GM12864 (cell line): ENCODE data around the gene PKLR.

Experiments used
- DNase-seq: peaks from one replicate; pipeline ENCODE4 v3.0.0-alpha.2; 2011; ENCODE audit warnings: low read depth
- H3K4me3 ChIP-seq: 2 replicates; pipeline ENCODE4 v1.5.1; 2011; ENCODE audit warnings: mild to moderate bottlenecking, low read depth, low read length, control low read depth
- CTCF ChIP-seq: IDR thresholded peaks from 2 replicates; pipeline ENCODE4 v1.5.1; 2011; ENCODE audit warnings: low read depth, mild to moderate bottlenecking, moderate library complexity, low read length, control low read depth, inconsistent platforms; ENCODE audit errors: missing control alignments

Gene PKLR

GRCh38 chr1:155285063-155285462 is 16.2 kb downstream of the PKLR start:
- no peak overlapping the region for H3K4me3 ChIP-seq
- TF ChIP-seq CTCF: no peak

GRCh38 chr1:155284476-155284875 is 16.8 kb downstream of the PKLR start:
- H3K4me3 ChIP-seq: no peak overlapping the region
- DNase-seq: no peak
- no peak for TF ChIP-seq CTCF

More at GRCh38 chr1:155285063-155285462, 16.2 kb downstream of the PKLR start:
- DNase-seq: no peak

DNA sequence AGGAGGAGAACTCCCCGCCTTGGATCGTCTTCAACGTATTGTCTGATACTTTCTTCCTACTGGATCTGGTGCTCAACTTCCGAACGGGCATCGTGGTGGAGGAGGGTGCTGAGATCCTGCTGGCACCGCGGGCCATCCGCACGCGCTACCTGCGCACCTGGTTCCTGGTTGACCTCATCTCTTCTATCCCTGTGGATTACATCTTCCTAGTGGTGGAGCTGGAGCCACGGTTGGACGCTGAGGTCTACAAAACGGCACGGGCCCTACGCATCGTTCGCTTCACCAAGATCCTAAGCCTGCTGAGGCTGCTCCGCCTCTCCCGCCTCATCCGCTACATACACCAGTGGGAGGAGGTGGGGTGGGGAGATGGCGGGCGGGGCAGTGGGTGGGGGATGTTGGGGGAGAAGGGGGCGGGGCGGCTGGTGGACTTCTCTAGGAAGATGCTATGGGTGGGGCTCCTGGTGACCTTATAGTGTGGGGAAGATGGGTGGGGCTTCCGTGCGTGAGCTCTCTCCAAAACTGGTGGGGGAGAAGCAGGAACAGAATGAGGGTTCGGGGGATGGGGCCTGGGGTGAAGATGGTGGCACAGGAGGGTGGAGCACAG is 18.6 kb downstream of the PKLR start:
- no peak for DNase-seq
- no peak for TF ChIP-seq CTCF

DNA sequence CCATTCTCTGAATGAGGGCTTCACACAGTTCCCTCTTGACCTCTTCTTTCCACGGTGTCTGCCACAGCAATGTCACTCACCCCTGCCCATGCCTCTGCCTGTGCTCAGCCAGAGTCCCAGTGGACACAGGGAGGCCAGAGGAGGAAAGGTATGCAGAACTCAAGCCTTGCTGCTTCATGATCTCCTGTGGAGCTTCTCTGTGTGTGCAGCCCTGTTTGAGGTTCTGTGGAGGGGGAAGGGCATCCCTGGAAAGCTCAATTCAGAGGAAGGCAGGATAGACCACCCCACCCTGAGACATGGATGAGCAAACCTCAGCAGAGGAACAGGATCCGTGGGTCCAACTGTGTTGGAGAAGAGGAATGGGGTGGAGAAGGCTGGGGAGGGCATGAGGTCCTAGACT is 22.0 kb downstream of the PKLR start:
- no peak overlapping the region for H3K4me3 ChIP-seq
- no peak for DNase-seq
- TF ChIP-seq CTCF: no peak

More for the DNA sequence above, 18.6 kb downstream of the PKLR start:
- no peak overlapping the region for H3K4me3 ChIP-seq

GRCh38 chr1:155278689-155279160 is 22.5 kb downstream of the PKLR start:
- no peak for DNase-seq
- no peak overlapping the region for H3K4me3 ChIP-seq
- TF ChIP-seq CTCF: no peak

DNA sequence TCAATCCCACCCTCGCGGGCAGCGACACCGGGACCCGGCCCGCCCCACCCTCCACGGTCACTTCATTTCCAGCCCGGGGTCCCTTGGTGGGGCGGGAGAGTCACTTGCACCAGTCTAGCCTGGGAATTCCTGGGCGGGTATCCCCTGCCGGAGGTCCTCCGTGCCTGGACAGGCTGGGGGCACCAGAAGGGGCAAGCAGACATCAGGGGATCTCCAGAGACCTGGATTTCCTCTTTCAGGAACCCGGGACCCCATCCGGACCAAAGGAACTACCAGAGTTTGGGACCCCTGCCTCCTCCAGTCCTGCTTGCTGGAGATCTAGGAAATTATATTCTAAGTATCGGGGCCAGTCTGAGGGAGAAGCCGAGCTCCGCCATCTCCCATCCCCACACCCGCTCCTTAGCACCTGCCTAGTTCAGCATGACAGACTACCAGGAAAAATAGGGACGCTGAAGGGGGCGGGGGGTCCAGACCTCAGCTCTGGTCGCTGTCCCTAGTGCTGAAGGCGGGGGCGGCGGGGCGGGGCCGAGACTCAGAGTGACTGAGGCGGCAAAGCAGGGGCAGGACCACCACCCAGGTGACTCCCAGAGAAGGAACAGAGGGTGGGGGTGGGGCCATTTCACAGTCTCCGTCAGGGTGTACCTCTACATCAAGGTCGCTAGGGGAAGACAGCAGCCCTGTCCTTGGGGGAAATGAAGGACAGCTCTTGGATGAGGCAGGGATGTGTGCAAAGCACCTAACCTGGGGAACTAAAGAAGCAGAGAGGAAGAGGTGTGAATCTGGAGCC is 23.1 kb downstream of the PKLR start:
- TF ChIP-seq CTCF: peak; percentile 67
- no peak for DNase-seq
- H3K4me3 ChIP-seq: peak overlapping the region; percentile 69
